Measurements from ENCODE around the gene IL6ST.

Gene IL6ST

DNA sequence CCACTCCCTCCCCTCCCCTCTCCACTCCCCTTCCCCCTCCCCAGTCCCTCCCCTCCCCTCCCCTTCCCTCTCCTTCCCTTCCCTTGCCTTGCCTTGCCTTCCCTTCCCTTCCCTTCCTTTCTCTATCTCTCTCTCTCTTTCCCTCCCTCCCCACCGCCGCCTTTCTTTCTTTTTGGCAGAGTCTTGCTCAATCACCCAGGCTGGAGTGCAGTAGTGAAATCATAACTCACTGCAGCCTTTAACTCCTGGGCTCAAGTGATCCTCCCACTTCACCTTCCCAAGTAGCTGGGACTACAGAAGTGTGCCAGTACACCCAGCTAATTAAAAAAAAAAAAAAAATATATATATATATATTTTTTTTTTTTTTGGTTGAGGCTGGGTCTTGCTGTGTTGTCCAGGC is 98.1 kb downstream of the IL6ST start:
- DNase-seq (ENCODE audit: low read depth, low spot score) = no peak

DNA sequence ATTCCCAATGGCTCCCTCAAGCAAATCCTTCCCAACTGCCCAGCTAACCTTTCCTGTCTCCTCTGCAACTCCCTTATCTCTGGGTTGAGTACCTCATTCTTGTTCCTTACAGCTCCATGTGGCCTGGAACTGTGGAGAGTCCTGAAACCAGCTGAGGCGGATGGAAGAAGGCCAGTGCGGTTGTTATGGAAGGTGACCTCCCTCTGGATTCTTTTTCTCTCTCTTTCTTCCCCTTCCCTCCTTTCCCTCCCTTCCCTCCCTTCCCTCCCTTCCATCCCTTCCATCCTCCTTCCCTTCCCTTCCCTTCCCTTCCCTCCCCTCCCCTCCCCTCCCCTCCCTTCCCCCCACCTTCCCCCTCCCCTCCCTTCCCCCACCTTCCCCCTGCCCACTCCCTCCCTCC is 98.5 kb downstream of the IL6ST start:
- no peak for DNase-seq (ENCODE audit: low read depth, low spot score)

DNA sequence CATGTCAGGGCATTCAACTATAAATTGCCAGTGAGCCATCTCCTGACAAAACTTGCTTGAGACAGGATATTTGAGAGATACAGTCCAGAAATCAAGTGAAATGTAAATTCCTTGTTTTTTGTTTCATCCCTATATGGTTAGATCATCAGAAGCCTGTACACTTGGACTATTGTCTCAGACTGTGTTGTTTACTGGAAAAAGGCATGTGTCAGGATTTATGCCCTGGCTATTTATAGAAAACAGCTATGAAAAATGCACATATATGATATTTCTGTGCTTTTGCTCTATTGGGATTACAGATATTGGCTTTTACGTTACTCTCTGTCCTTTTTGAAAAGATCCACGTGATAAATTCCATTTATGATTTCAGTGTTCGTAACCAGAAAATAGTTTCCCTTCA is 99.4 kb downstream of the IL6ST start:
- DNase-seq (ENCODE audit: low read depth, low spot score) = no peak

DNA sequence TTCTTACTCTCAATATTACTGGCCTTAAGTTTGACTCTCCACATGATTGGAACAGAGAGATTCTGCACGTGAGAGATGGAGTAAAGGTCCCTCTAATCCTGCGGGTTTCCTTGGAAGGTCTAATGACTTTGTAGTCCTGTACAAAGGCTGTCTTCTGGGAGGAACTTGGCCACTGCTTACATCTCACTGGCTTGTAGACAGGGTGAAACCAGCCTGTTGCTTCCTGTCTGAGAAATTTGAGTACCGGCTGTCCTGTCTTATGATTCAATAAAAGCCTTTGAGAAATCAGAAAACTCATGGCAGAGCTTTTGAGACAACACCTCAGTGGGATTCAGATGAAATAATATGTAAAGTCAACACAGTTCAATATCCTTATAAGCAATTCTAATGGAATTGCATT is 100.6 kb downstream of the IL6ST start:
- no peak for DNase-seq (ENCODE audit: low read depth, low spot score)

DNA sequence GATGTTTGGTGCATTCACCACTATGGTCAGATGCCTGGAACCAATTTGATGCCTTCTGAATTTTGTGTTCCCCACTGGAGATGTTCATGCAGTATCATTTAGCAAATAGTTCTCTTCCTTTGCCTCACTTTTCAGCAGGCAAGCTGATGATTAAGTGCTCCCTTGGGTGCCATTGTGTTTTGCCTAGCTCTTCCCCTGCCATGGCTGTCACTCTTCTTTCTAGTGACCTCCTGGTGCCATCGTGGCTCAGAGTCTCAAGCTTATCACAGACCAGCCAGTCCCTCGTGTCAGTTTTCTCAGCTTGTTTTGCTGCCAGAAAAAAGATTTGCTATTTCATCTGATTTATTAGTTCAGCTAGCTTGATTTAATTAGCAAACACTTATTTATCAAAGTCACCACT is 102.3 kb downstream of the IL6ST start:
- no peak for DNase-seq (ENCODE audit: low read depth, low spot score)

DNA sequence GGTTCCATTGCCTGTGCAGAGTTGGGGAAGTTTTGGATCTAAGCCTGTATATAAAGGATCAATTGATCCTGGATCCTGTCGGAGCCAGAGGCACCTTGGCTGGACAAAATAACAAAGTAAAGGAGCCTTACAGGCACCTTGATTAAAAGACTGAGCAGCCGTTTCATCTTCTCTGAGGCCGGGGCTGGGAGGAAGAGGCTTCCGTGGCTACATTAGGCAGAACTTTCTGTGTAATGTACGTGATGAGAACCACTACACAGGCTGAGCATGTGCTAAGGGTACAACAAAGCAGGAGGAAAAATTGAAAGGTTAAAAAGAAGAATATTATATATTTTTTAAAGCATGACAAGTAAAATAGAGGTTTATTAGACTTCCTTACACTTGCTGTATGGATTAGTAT is 106.6 kb downstream of the IL6ST start:
- no peak for DNase-seq (ENCODE audit: low read depth, low spot score)

DNA sequence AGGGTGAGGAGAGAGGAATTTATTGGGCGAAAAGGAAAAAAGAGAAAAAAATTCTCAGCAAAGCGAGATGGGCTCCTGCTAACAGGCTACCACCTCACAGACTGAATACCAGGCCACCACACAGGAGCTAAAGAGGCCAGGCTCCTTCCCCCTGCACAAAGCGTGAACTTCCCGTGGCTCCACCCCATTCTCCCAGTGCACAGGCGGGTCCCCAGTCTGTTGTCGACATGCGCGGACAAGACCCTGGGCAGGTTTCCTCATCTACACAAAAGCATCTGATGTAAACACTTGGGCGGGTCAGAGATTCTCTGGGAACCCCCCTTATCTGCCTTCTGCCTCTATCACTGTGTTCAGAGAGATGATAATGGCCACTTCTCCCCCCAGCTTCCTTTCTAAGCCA is 109.4 kb downstream of the IL6ST start:
- no peak for DNase-seq (ENCODE audit: low read depth, low spot score)

Data from astrocyte of the hippocampus (primary cell).